Measurements from ENCODE around the gene ZNF804A.

DNA sequence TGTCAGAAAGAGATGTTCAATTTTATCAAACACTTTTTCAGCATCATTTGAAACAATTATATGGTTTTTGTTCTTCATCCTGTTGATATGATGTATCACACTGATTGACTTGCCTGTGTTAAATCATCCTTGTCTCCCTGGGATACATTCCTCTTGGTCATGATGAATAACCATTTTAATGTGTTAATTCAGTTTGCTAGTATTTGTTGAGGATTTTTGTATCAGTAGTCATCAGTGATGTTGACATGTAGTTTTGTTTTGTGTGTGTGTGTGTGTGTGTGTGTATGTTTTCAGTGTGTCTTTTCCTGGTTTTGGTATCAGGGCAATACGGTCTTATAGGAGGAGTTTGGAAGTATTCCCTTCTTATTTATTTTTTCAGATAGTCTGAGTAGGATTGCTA, 325.4 kb downstream of the ZNF804A start:
- TF ChIP-seq, protein P1, sequence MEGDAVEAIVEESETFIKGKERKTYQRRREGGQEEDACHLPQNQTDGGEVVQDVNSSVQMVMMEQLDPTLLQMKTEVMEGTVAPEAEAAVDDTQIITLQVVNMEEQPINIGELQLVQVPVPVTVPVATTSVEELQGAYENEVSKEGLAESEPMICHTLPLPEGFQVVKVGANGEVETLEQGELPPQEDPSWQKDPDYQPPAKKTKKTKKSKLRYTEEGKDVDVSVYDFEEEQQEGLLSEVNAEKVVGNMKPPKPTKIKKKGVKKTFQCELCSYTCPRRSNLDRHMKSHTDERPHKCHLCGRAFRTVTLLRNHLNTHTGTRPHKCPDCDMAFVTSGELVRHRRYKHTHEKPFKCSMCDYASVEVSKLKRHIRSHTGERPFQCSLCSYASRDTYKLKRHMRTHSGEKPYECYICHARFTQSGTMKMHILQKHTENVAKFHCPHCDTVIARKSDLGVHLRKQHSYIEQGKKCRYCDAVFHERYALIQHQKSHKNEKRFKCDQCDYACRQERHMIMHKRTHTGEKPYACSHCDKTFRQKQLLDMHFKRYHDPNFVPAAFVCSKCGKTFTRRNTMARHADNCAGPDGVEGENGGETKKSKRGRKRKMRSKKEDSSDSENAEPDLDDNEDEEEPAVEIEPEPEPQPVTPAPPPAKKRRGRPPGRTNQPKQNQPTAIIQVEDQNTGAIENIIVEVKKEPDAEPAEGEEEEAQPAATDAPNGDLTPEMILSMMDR (IDR thresholded peaks at IDR 0.05) = no peak
- no peak for TF ChIP-seq POLR2A (IDR thresholded peaks at IDR 0.05)

Data from lower leg skin (tissue), 3 donors.